Astrocyte (in vitro differentiated cells and primary cell): ENCODE data around the gene SPON2. TPM values are rescaled to one million over a fixed set of nuclear protein-coding genes. Genes with fewer than 3 reads are reported as not detected.
A peak's percentile ranks its signal among the peaks of the same experiment; 100 is the strongest.

ENCODE experiments used
- DNase-seq: peaks from one replicate; pipeline ENCODE4 v3.0.0-alpha.2; 2010; ENCODE audit warnings: low read depth
- FAIRE-seq: peaks from 2 replicates; lab custom pipeline; 2011; peaks lifted over from hg19 to GRCh38; lab: Jason Lieb, UNC
- H2AFZ ChIP-seq: 2 replicates; pipeline ENCODE4 v1.6.0; 2012; ENCODE audit warnings: low read depth, low read length, inconsistent platforms
- H3K27ac ChIP-seq: 2 replicates; pipeline ENCODE4 v1.5.1; 2011; ENCODE audit warnings: low read depth, low read length, inconsistent platforms
- H3K27me3 ChIP-seq: 2 replicates; pipeline ENCODE4 v1.6.0; 2011; ENCODE audit warnings: low read length, inconsistent platforms; ENCODE audit not compliant: insufficient read depth
- H3K36me3 ChIP-seq: 2 replicates; pipeline ENCODE4 v1.5.1; 2011; ENCODE audit warnings: low read length, inconsistent platforms; ENCODE audit not compliant: insufficient read depth
- H3K4me1 ChIP-seq: 2 replicates; pipeline ENCODE4 v1.5.1; 2011; ENCODE audit warnings: low read length, inconsistent platforms; ENCODE audit not compliant: insufficient read depth
- H3K4me2 ChIP-seq: 2 replicates; pipeline ENCODE4 v1.6.0; 2012; ENCODE audit warnings: low read length, inconsistent platforms
- H3K4me3 ChIP-seq: 2 replicates; pipeline ENCODE4 v1.5.1; 2011; ENCODE audit warnings: low read depth, mild to moderate bottlenecking, low read length, inconsistent platforms; ENCODE audit not compliant: insufficient read depth
- H3K79me2 ChIP-seq: 2 replicates; pipeline ENCODE4 v1.6.0; 2012; ENCODE audit warnings: mild to moderate bottlenecking, low read length, inconsistent platforms; ENCODE audit not compliant: insufficient read depth
- H3K9ac ChIP-seq: 2 replicates; pipeline ENCODE4 v1.6.0; 2012; ENCODE audit warnings: mild to moderate bottlenecking, low read length, inconsistent platforms
- H3K9me3 ChIP-seq: 2 replicates; pipeline ENCODE4 v1.5.1; 2012; ENCODE audit warnings: low read depth, mild to moderate bottlenecking, low read length, inconsistent platforms; ENCODE audit not compliant: insufficient read depth
- H4K20me1 ChIP-seq: 2 replicates; pipeline ENCODE4 v1.6.0; 2012; ENCODE audit warnings: low read length, inconsistent platforms; ENCODE audit not compliant: insufficient read depth
- H3K27ac Mint-ChIP-seq: one replicate; pipeline ENCODE4 v1.8.0; 2021; ENCODE audit warnings: mild to moderate bottlenecking, mixed read lengths; ENCODE audit not compliant: unreplicated experiment
- H3K27me3 Mint-ChIP-seq: one replicate; pipeline ENCODE4 v1.8.0; 2021; ENCODE audit warnings: low read depth, mixed read lengths; ENCODE audit not compliant: unreplicated experiment
- H3K36me3 Mint-ChIP-seq: one replicate; pipeline ENCODE4 v1.8.0; 2021; ENCODE audit warnings: low read depth, mixed read lengths; ENCODE audit not compliant: unreplicated experiment
- H3K4me1 Mint-ChIP-seq: one replicate; pipeline ENCODE4 v1.8.0; 2021; ENCODE audit warnings: low read depth, mixed read lengths; ENCODE audit not compliant: unreplicated experiment
- H3K4me3 Mint-ChIP-seq: one replicate; pipeline ENCODE4 v1.8.0; 2021; ENCODE audit warnings: mild to moderate bottlenecking, moderate library complexity, mixed read lengths; ENCODE audit not compliant: unreplicated experiment
- H3K9me3 Mint-ChIP-seq: one replicate; pipeline ENCODE4 v1.8.0; 2021; ENCODE audit warnings: mild to moderate bottlenecking, mixed read lengths; ENCODE audit not compliant: unreplicated experiment
- EZH2 ChIP-seq: IDR thresholded peaks from 2 replicates; pipeline ENCODE4 v1.6.1; 2012; ENCODE audit warnings: mild to moderate bottlenecking, low read length, inconsistent platforms; ENCODE audit not compliant: insufficient read depth
- total RNA-seq: library from RNA; stranded (reverse); gene quantifications from 2 replicates; pipeline ENCODE4 v1.2.1, GENCODE V29; 2021
- TF ChIP-seq, protein P1 (sequence below): IDR thresholded peaks from 2 replicates; pipeline ENCODE4 v1.5.1; 2011; ENCODE audit warnings: low read depth, mild to moderate bottlenecking, inconsistent platforms, low read length, moderate library complexity; ENCODE audit not compliant: insufficient read depth

Gene SPON2
- total RNA-seq, 1 donor from 2014 or later = 47.8 TPM

DNA sequence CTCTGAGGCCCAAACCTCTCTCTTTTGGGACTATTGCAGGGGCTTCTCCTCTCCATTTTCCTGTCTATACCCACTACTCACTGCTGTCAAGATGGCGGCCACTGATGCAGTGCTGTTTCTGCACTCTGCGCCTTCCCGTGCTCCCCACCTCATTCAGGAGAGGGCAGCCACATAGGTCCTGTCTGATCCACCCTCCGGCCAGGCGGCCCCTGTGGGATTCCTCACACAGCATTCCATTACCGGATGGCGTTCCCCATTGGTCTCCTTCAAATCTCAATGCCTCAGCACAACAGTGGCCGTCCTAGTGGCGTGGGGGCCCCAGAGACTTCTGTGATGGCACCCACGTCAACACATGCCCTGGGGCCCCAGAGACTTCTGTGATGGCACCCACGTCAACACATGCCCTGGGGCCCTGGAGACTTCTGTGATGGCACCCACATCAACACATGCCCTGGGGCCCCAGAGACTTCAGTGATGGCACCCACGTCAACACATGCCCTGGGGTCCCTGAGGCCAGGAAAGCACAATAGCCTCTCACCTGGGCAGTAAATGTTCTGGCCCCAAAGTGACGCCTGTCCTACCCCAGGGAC, 7.3 kb downstream of the SPON2 start:
- Mint-ChIP-seq H3K4me1 (peaks cover 3% of the 10 kb centered on the region), H3K36me3 (peaks cover 9% of the 10 kb centered on the region), H3K9me3 (no peaks in the 10 kb centered on the region), H3K27ac (peak overlapping the region; percentile 82), H3K27me3 (peaks cover 31% of the 10 kb centered on the region), H3K4me3 (no peak overlapping the region)
- DNase-seq (no peak), FAIRE-seq (no peak)
- Histone ChIP-seq H3K4me1 (peaks cover 4% of the 10 kb centered on the region), H4K20me1 (peaks cover 2% of the 10 kb centered on the region), H3K27ac (no peak overlapping the region), H3K79me2 (no peaks in the 10 kb centered on the region), H3K9me3 (no peaks in the 10 kb centered on the region), H3K4me2 (no peak overlapping the region), H3K27me3 (peaks cover 8% of the 10 kb centered on the region), H3K36me3 (no peaks in the 10 kb centered on the region), H3K9ac (no peak overlapping the region), H2AFZ (no peak overlapping the region), H3K4me3 (no peak overlapping the region)
- no peak for TF ChIP-seq EZH2
- TF ChIP-seq, protein P1, sequence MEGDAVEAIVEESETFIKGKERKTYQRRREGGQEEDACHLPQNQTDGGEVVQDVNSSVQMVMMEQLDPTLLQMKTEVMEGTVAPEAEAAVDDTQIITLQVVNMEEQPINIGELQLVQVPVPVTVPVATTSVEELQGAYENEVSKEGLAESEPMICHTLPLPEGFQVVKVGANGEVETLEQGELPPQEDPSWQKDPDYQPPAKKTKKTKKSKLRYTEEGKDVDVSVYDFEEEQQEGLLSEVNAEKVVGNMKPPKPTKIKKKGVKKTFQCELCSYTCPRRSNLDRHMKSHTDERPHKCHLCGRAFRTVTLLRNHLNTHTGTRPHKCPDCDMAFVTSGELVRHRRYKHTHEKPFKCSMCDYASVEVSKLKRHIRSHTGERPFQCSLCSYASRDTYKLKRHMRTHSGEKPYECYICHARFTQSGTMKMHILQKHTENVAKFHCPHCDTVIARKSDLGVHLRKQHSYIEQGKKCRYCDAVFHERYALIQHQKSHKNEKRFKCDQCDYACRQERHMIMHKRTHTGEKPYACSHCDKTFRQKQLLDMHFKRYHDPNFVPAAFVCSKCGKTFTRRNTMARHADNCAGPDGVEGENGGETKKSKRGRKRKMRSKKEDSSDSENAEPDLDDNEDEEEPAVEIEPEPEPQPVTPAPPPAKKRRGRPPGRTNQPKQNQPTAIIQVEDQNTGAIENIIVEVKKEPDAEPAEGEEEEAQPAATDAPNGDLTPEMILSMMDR = no peak

DNA sequence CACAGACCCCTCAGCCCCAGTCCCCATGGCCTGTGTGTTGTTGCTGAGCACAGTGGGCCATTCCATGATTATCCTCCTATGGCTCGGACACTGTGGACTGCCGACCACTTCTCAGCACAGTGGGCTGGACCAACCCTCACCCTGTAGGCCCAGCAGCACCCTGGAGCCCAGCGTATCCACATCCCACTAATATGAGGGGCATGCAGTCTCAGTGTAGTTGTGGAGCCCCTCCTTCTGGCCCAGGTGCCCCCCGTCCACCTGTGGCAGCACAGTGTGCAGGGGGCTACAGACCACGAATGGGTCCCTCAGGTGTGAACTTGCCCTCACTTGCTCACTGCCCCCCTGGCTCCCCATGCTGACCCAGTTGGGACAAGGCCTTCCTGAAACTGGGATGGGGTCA, 7.9 kb downstream of the SPON2 start:
- peaks cover 4% of the 10 kb centered on the region for H3K4me1 ChIP-seq
- no peaks in the 10 kb centered on the region for H3K36me3 ChIP-seq
- H3K9ac ChIP-seq = no peak overlapping the region
- H3K4me1 Mint-ChIP-seq = peaks cover 3% of the 10 kb centered on the region
- H3K27ac Mint-ChIP-seq = no peak overlapping the region
- FAIRE-seq (no peak), DNase-seq (no peak)
- peaks cover 30% of the 10 kb centered on the region for H3K27me3 Mint-ChIP-seq
- no peak overlapping the region for H3K4me3 ChIP-seq
- no peak overlapping the region for H3K4me3 Mint-ChIP-seq
- H3K4me2 ChIP-seq = no peak overlapping the region
- peaks cover 8% of the 10 kb centered on the region for H3K36me3 Mint-ChIP-seq
- no peaks in the 10 kb centered on the region for H3K9me3 Mint-ChIP-seq
- H3K79me2 ChIP-seq = no peaks in the 10 kb centered on the region
- H3K27ac ChIP-seq = no peak overlapping the region
- H4K20me1 ChIP-seq = no peaks in the 10 kb centered on the region
- H3K27me3 ChIP-seq = peaks cover 5% of the 10 kb centered on the region
- no peak for TF ChIP-seq EZH2
- TF ChIP-seq, protein P1 = no peak
- no peaks in the 10 kb centered on the region for H3K9me3 ChIP-seq
- no peak overlapping the region for H2AFZ ChIP-seq

DNA sequence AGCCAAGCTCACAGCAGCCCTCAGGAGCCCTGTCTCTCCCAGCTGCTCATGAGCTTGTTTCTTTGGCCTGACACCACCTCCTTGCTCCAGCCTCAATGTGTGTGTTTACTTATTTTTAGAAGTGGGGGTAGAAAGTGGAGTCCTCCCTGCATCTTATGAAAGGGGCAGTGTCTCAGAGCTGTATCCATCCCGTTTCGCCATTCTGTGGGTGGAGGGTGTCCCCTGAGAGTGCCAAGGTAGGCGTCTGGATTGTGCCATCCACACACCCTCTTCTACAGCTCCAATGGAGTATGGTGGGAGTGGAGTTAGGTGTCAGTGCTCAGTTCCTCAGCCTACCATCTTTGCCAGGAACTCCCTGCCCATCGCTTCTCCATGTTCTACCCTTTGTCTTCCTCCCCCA, 8.3 kb downstream of the SPON2 start:
- Histone ChIP-seq H3K9ac (no peak overlapping the region), H3K4me2 (no peak overlapping the region), H2AFZ (no peak overlapping the region), H3K27me3 (peaks cover 7% of the 10 kb centered on the region), H4K20me1 (no peaks in the 10 kb centered on the region), H3K27ac (no peak overlapping the region), H3K79me2 (no peaks in the 10 kb centered on the region), H3K36me3 (no peaks in the 10 kb centered on the region), H3K4me3 (no peak overlapping the region), H3K4me1 (peaks cover 4% of the 10 kb centered on the region), H3K9me3 (no peaks in the 10 kb centered on the region)
- no peak overlapping the region for H3K4me3 Mint-ChIP-seq
- H3K4me1 Mint-ChIP-seq = peaks cover 3% of the 10 kb centered on the region
- peaks cover 8% of the 10 kb centered on the region for H3K36me3 Mint-ChIP-seq
- no peak for TF ChIP-seq EZH2
- FAIRE-seq (no peak), DNase-seq (no peak)
- H3K9me3 Mint-ChIP-seq = no peaks in the 10 kb centered on the region
- H3K27me3 Mint-ChIP-seq = peaks cover 28% of the 10 kb centered on the region
- H3K27ac Mint-ChIP-seq = no peak overlapping the region
